HCT116 (cell line): ENCODE data around the gene KCNK13. TPM values are rescaled to one million over a fixed set of nuclear protein-coding genes. Genes with fewer than 3 reads are reported as not detected.
"Not testable (repeated sequence)": the region's sequence is repeated elsewhere in the genome, so short reads cannot be mapped to it uniquely, and the experiment has no call there.

ENCODE experiments used
- ATAC-seq: fragments of 200-7000 bp; cut with Tn5 transposase; 2 replicates; pipeline ENCODE4 v1.9.1; 2020; ENCODE audit warnings: mild to moderate bottlenecking, moderate library complexity
- BruUV-seq: library from RNA; stranded (reverse); fragments of 400-500 nt; replicated peaks from 2 replicates; lab custom pipeline; 2021; lab: Mats Ljungman, UMichigan
- CTCF ChIA-PET: fragments of 300-600 bp; sonication (Branson Sonifier 250); formaldehyde crosslinking; loops from one replicate; lab custom pipeline; 2021; ENCODE audit warnings: antibody characterized with exemption; lab: Charles Lee
- POLR2A ChIA-PET: fragments of 300-600, 350-600 bp; sonication (Branson Sonifier 250); formaldehyde crosslinking; loops from one replicate; lab custom pipeline; 2021; ENCODE audit warnings: antibody characterized with exemption; lab: Charles Lee
- RAD21 ChIA-PET, 2 experiments: fragments of 300-600 bp; sonication (Branson Sonifier 250); formaldehyde crosslinking; loops; one replicate each; lab custom pipeline; 2023; ENCODE audit warnings: low total read pairs in 2 of 2; ENCODE audit not compliant: uncharacterized antibody in 2 of 2, unreplicated experiment in 2 of 2, low non-redundant PET in 1 of 2; lab: Charles Lee
- DNase-seq: peaks from one replicate; pipeline ENCODE4 v3.0.0-alpha.2; 2010; ENCODE audit warnings: low read depth, low spot score
- H2AFZ ChIP-seq: fragments of 200-600 bp; shearing (Covaris generic), sonication (generic); 2 replicates; pipeline ENCODE4 v1.6.1; 2017; ENCODE audit warnings: low read depth, mixed run types, mixed read lengths, antibody characterized with exemption, low read length; ENCODE audit not compliant: poor library complexity, severe bottlenecking
- H3K27ac ChIP-seq: 2 replicates; pipeline ENCODE4 v1.5.1; 2012; ENCODE audit warnings: low read depth, low read length
- H3K27me3 ChIP-seq: fragments of 200-600 bp; sonication (generic); 2 replicates; pipeline ENCODE4 v1.6.1; 2016; ENCODE audit warnings: mixed run types, low read length, mixed read lengths; ENCODE audit not compliant: insufficient read depth
- H3K36me3 ChIP-seq, 2 experiments: fragments of 200-500 bp in 1 of 2; fragments of 200-600 bp in 1 of 2; sonication (Bioruptor generic) in 1 of 2; sonication (generic) in 1 of 2; 2 replicates each; pipeline versions ENCODE4 v1.5.1 to v1.6.1; 2014 to 2016; ENCODE audit warnings: low read length in 2 of 2, inconsistent platforms in 1 of 2, mixed read lengths in 1 of 2, mixed run types in 1 of 2; ENCODE audit not compliant: insufficient read depth in 2 of 2, control insufficient read depth in 1 of 2
- H3K4me1 ChIP-seq, 2 experiments: fragments of 200-600 bp in 1 of 2; sonication (generic) in 1 of 2; 2 replicates each; pipeline versions ENCODE4 v1.5.1 to v1.6.1; 2012 to 2017; ENCODE audit warnings: low read length in 2 of 2, inconsistent platforms in 1 of 2, mild to moderate bottlenecking in 1 of 2, mixed read lengths in 1 of 2, mixed run types in 1 of 2, moderate library complexity in 1 of 2; ENCODE audit not compliant: insufficient read depth in 2 of 2, control insufficient read depth in 1 of 2
- H3K4me2 ChIP-seq: fragments of 200-600 bp; sonication (generic); 2 replicates; pipeline ENCODE4 v1.6.1; 2017; ENCODE audit warnings: mixed run types, low read length, mixed read lengths
- H3K4me3 ChIP-seq, 2 experiments: fragments of 200-600 bp in 1 of 2; sonication (generic) in 1 of 2; replicated peaks in 1 of 2; 2 replicates each; pipeline ENCODE4 v1.5.1; 2011 to 2016; ENCODE audit warnings: low read length in 2 of 2, control low read depth in 1 of 2, low read depth in 1 of 2, mild to moderate bottlenecking in 1 of 2, mixed read lengths in 1 of 2, mixed run types in 1 of 2
- H3K79me2 ChIP-seq: fragments of 200-600 bp; sonication (generic); 2 replicates; pipeline ENCODE4 v1.6.1; 2017; ENCODE audit warnings: mild to moderate bottlenecking, mixed run types, low read length, moderate library complexity, mixed read lengths; ENCODE audit not compliant: insufficient read depth
- H3K9ac ChIP-seq: fragments of 200-600 bp; sonication (generic); 2 replicates; pipeline ENCODE4 v1.6.1; 2016; ENCODE audit warnings: low read length, mixed read lengths
- H3K9me2 ChIP-seq: fragments of 200-600 bp; sonication (generic), shearing (Covaris generic); 2 replicates; pipeline ENCODE4 v1.6.1; 2017; ENCODE audit warnings: mixed run types, mild to moderate bottlenecking, moderate library complexity; ENCODE audit not compliant: insufficient read depth
- H3K9me3 ChIP-seq, 2 experiments: fragments of 200-500 bp in 1 of 2; fragments of 200-600 bp in 1 of 2; sonication (Bioruptor generic) in 1 of 2; sonication (generic) in 1 of 2; 2 replicates each; pipeline ENCODE4 v1.6.1; 2014 to 2017; ENCODE audit warnings: low read length in 2 of 2, mixed read lengths in 2 of 2, inconsistent platforms in 1 of 2, low read depth in 1 of 2, mild to moderate bottlenecking in 1 of 2, mixed run types in 1 of 2, moderate library complexity in 1 of 2; ENCODE audit not compliant: control insufficient read depth in 1 of 2, insufficient read depth in 1 of 2
- H4K20me1 ChIP-seq: fragments of 200-600 bp; sonication (generic), shearing (Covaris generic); 2 replicates; pipeline ENCODE4 v1.6.1; 2017; ENCODE audit warnings: mixed run types, mild to moderate bottlenecking, moderate library complexity; ENCODE audit not compliant: insufficient read depth
- CEBPB ChIP-seq: IDR thresholded peaks from 2 replicates; pipeline ENCODE4 v1.6.1; 2012; ENCODE audit warnings: low read depth
- ELF1 ChIP-seq: IDR thresholded peaks from 2 replicates; pipeline ENCODE4 v1.6.1; 2012; ENCODE audit warnings: low read depth, borderline replicate concordance
- EZH2phosphoT487 ChIP-seq: fragments of 200-600 bp; IDR thresholded peaks from 2 replicates; pipeline ENCODE4 v1.6.1; 2018; ENCODE audit warnings: antibody characterized with exemption, borderline replicate concordance
- POLR2A ChIP-seq: IDR thresholded peaks from 2 replicates; pipeline ENCODE4 v1.7.0; 2011; ENCODE audit warnings: borderline replicate concordance; ENCODE audit not compliant: insufficient read depth, insufficient read length; ENCODE audit errors: extremely low read depth
- POLR2AphosphoS5 ChIP-seq: IDR thresholded peaks from 2 replicates; pipeline ENCODE4 v1.6.1; 2011; ENCODE audit warnings: mild to moderate bottlenecking, low read depth, low read length, moderate library complexity
- SRF ChIP-seq: IDR thresholded peaks from 2 replicates; pipeline ENCODE4 v1.6.1; 2012; ENCODE audit warnings: low read depth
- ZFX ChIP-seq: fragments of 450-650 bp; IDR thresholded peaks from 2 replicates; pipeline ENCODE4 v1.6.1; 2017
- ZNF274 ChIP-seq: fragments of 200-500 bp; sonication (Bioruptor generic); IDR thresholded peaks from 2 replicates; pipeline ENCODE4 v1.6.1; 2014; ENCODE audit warnings: mild to moderate bottlenecking, low read depth, low read length, inconsistent platforms
- intact Hi-C: fragments of 100-400 bp; cut with micrococcal nuclease; formaldehyde crosslinking; loops from 2 replicates; pipeline ENCODE4 v1.10.0; 2022
- total RNA-seq: library from RNA; stranded (reverse); gene quantifications from one replicate; pipeline ENCODE4 v1.2.1, GENCODE V29; 2021; ENCODE audit not compliant: unreplicated experiment
- TF ChIP-seq, protein P1 (sequence below): IDR thresholded peaks from 2 replicates; pipeline ENCODE4 v1.6.1; 2012
- TF ChIP-seq, protein P2 (sequence below), 3 experiments: fragments of 200-600 bp in 1 of 3; sonication (generic) in 1 of 3; IDR thresholded peaks in 2 of 3; conservative IDR thresholded peaks in 1 of 3; 2 replicates each; pipeline ENCODE4 v1.5.1; 2012 to 2017; ENCODE audit warnings: low read depth in 2 of 3, low read length in 2 of 3, antibody characterized with exemption in 1 of 3, borderline replicate concordance in 1 of 3, control low read depth in 1 of 3, mild to moderate bottlenecking in 1 of 3, mixed read lengths in 1 of 3, mixed run types in 1 of 3, moderate library complexity in 1 of 3; ENCODE audit not compliant: insufficient read depth in 1 of 3

KCNK13 gene
- total RNA-seq, 1 experiment from 2014 or later = 2.2 TPM

DNA sequence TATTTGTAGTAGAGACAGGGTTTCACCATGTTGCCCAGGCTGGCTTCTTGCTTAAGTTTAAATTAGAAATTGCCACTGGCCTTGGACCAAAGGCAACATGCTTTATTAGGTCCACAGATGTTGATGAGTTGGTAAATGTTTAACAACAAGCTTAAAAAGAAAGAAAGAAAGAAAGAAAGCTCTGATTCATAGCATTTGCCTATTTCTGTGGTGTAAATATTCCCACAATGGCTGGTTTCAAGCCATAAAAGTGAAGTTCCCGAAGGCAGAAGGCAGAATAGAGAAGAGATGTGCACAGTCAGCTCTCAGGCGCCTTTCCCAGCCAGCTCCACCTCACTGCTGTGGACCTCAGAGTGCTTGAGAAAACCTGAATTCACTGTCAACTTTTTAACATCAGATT lies 26.4 kb downstream of the KCNK13 start:
- Histone ChIP-seq H3K9me2 (no peaks in the 10 kb centered on the region), H3K9ac (no peak overlapping the region), H3K9me3 (no peaks in the 10 kb centered on the region), H3K36me3 (no peaks in the 10 kb centered on the region), H3K4me1 (peaks cover 0 to 5% of the 10 kb centered on the region in 2 experiments; a peak in 2 of 4 replicates), H3K4me2 (no peak overlapping the region), H3K27me3 (no peaks in the 10 kb centered on the region), H3K27ac (no peak overlapping the region), H3K4me3 (no peak overlapping the region), H2AFZ (no peak overlapping the region), H3K79me2 (no peaks in the 10 kb centered on the region), H4K20me1 (no peaks in the 10 kb centered on the region)
- ChIA-PET RAD21 (no interaction called here), POLR2A (no interaction called here), CTCF (no interaction called here)
- DNase-seq (no peak), ATAC-seq (no peak)
- TF ChIP-seq ZFX = no peak
- intact Hi-C loops = no loop called here
- no TSS peak for BruUV-seq

DNA sequence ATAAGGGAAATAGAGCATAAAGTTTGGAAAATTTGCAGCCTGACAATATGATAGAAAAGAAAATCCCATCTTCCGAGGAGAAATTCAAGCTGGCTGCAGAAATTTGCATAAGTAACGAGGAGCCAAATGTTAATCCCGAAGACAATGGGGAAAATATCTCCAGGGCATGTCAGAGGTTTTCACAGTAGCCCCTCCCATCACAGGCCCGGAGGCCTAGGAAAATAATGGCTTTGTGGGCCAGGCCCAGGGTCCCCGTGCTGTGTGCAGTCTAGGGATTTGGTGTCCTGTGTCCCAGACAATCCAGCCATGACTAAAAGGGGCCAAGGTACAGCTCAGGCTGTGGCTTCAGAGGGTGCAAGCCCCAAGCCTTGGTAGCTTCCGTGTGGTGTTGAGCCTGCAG lies 27.7 kb downstream of the KCNK13 start:
- H3K9me3 ChIP-seq, RAD21 ChIA-PET, H3K36me3 ChIP-seq, BruUV-seq, H2AFZ ChIP-seq, ATAC-seq, H3K4me2 ChIP-seq, H3K4me1 ChIP-seq, H4K20me1 ChIP-seq, POLR2A ChIA-PET, H3K9ac ChIP-seq, H3K27ac ChIP-seq, H3K27me3 ChIP-seq, CTCF ChIA-PET, H3K79me2 ChIP-seq, DNase-seq, H3K9me2 ChIP-seq, H3K4me3 ChIP-seq, intact Hi-C loops: not testable (repeated sequence)

DNA sequence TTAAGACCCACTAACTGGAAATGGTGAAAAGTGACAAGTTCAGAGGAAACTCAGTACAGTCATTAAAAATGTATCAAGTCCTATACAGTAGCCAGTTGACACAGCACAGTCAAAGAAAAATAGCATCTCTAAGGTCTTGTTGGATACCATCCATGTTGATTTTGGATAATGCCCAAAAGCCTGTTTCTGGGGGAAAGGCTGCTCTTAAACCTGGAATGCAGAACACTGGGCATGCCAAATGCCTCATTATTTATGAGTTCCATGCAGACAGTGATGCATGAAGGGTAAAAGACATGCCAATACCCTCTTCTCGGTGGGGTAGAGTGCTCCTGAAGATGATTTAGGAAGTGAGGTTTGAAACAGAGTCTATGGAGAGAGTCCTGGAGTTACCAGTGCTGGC lies 29.6 kb downstream of the KCNK13 start:
- BruUV-seq = no TSS peak
- Histone ChIP-seq H4K20me1 (no peaks in the 10 kb centered on the region), H3K4me2 (no peak overlapping the region), H3K9me3 (no peaks in the 10 kb centered on the region), H2AFZ (no peak overlapping the region), H3K36me3 (no peaks in the 10 kb centered on the region), H3K27ac (no peak overlapping the region), H3K27me3 (no peaks in the 10 kb centered on the region), H3K9me2 (no peaks in the 10 kb centered on the region), H3K9ac (no peak overlapping the region), H3K4me3 (no peak overlapping the region), H3K4me1 (peaks cover 0 to 5% of the 10 kb centered on the region in 2 experiments; a peak in 2 of 4 replicates), H3K79me2 (no peaks in the 10 kb centered on the region)
- ChIA-PET CTCF (no interaction called here), POLR2A (no interaction called here), RAD21 (no interaction called here)
- intact Hi-C loops = no loop called here
- DNase-seq (no peak), ATAC-seq (no peak)
- TF ChIP-seq ZNF274 = no peak
- no peak for TF ChIP-seq EZH2phosphoT487
- TF ChIP-seq POLR2A = no peak
- TF ChIP-seq CEBPB = no peak
- no peak for TF ChIP-seq ZFX
- no peak for TF ChIP-seq SRF
- TF ChIP-seq, protein P1, sequence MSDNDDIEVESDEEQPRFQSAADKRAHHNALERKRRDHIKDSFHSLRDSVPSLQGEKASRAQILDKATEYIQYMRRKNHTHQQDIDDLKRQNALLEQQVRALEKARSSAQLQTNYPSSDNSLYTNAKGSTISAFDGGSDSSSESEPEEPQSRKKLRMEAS = no peak
- TF ChIP-seq POLR2AphosphoS5 = no peak
- TF ChIP-seq, protein P2, sequence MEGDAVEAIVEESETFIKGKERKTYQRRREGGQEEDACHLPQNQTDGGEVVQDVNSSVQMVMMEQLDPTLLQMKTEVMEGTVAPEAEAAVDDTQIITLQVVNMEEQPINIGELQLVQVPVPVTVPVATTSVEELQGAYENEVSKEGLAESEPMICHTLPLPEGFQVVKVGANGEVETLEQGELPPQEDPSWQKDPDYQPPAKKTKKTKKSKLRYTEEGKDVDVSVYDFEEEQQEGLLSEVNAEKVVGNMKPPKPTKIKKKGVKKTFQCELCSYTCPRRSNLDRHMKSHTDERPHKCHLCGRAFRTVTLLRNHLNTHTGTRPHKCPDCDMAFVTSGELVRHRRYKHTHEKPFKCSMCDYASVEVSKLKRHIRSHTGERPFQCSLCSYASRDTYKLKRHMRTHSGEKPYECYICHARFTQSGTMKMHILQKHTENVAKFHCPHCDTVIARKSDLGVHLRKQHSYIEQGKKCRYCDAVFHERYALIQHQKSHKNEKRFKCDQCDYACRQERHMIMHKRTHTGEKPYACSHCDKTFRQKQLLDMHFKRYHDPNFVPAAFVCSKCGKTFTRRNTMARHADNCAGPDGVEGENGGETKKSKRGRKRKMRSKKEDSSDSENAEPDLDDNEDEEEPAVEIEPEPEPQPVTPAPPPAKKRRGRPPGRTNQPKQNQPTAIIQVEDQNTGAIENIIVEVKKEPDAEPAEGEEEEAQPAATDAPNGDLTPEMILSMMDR (IDR thresholded peaks at IDR 0.05 in 2 of 3, conservative IDR thresholded peaks at IDR 0.05 in 1 of 3; ENCODE audit: borderline replicate concordance in 1 of 3, insufficient read depth in 1 of 3, low read depth in 2 of 3, low read length in 2 of 3) = no peak
- no peak for TF ChIP-seq ELF1
